ENCODE measurements around the gene RABGGTB.

Gene RABGGTB

GRCh38 chr1:75841421-75841820, 55.4 kb downstream of the RABGGTB start:
- no peak overlapping the region for H3K4me2 ChIP-seq
- no peak for TF ChIP-seq CTCF (conservative IDR thresholded peaks at IDR 0.05; ENCODE audit: low read depth, low read length)
- H3K4me3 ChIP-seq (IDR thresholded peaks at IDR 0.05; ENCODE audit: insufficient read depth, low read depth, low read length): no peak overlapping the region
- no peaks in the 10 kb centered on the region for H3K27me3 ChIP-seq (ENCODE audit: insufficient read depth, low read depth)
- no peaks in the 10 kb centered on the region for H4K20me1 ChIP-seq (ENCODE audit: insufficient read depth)
- H3K27ac ChIP-seq: no peak overlapping the region
- H2AFZ ChIP-seq (ENCODE audit: low read depth): no peak overlapping the region
- no peaks in the 10 kb centered on the region for H3K4me1 ChIP-seq (ENCODE audit: low read depth, poor library complexity, severe bottlenecking)
- H3K36me3 ChIP-seq (ENCODE audit: insufficient read depth): no peaks in the 10 kb centered on the region
- no peak overlapping the region for H3K9ac ChIP-seq
- no peaks in the 10 kb centered on the region for H3K79me2 ChIP-seq (ENCODE audit: insufficient read depth, low read depth)

Data from KMS-11 (cell line).